BE2C (cell line): ENCODE data around the gene KRT4.
"Not testable (repeated sequence)": the region's sequence is repeated elsewhere in the genome, so short reads cannot be mapped to it uniquely, and the experiment has no call there.

Source experiments
- DNase-seq: peaks from one replicate; pipeline ENCODE4 v3.0.0-alpha.2; 2020
- H3K27me3 ChIP-seq: fragments of 250-450 bp; sonication (Bioruptor Pico); 2 replicates; pipeline ENCODE4 v1.5.1; 2020; ENCODE audit warnings: mild to moderate bottlenecking
- H3K36me3 ChIP-seq: fragments of 250-450 bp; sonication (Bioruptor Pico); 2 replicates; pipeline ENCODE4 v1.5.1; 2020; ENCODE audit warnings: mild to moderate bottlenecking
- H3K4me1 ChIP-seq: fragments of 250-450 bp; sonication (Bioruptor Pico); 2 replicates; pipeline ENCODE4 v1.5.1; 2020
- H3K4me3 ChIP-seq: 2 replicates; pipeline ENCODE4 v1.5.1; 2011; ENCODE audit warnings: low read depth, low read length
- H3K9me3 ChIP-seq: fragments of 250-450 bp; sonication (Bioruptor Pico); 2 replicates; pipeline ENCODE4 v1.5.1; 2020
- CTCF ChIP-seq: IDR thresholded peaks from 2 replicates; pipeline ENCODE4 v1.5.1; 2012; ENCODE audit warnings: mild to moderate bottlenecking, low read depth, low read length

KRT4 gene

GRCh38 chr12:52796839-52797528 is 16.9 kb downstream of the KRT4 start:
- peaks cover 3% of the 10 kb centered on the region; the same call in 1 of the 2 replicates for H3K27me3 ChIP-seq
- no peaks in the 10 kb centered on the region for H3K4me1 ChIP-seq
- DNase-seq, result no peak
- H3K4me3 ChIP-seq, result no peak overlapping the region
- no peak for TF ChIP-seq CTCF
- no peaks in the 10 kb centered on the region for H3K36me3 ChIP-seq
- no peaks in the 10 kb centered on the region for H3K9me3 ChIP-seq

GRCh38 chr12:52796429-52796794 is 17.5 kb downstream of the KRT4 start:
- H3K4me1 ChIP-seq, result no peaks in the 10 kb centered on the region

GRCh38 chr12:52795694-52796428 is 18.1 kb downstream of the KRT4 start, which contains the start of gene KRT3:
TSS of gene KRT3 (minus strand) at chr12:52796117. CDS start at chr12:52796042, 75 bp downstream.
- H3K4me3 ChIP-seq, result no peak within 1 kb of the TSS
- TF ChIP-seq CTCF, result no peak
- no peak for DNase-seq
- H3K9me3 ChIP-seq, result no peaks in the 10 kb centered on the region
- peaks cover 7% of the 10 kb centered on the region; the same call in 1 of the 2 replicates for H3K27me3 ChIP-seq
- H3K36me3 ChIP-seq, result no peaks in the 10 kb centered on the region
- H3K4me1 ChIP-seq, result no peaks in the 10 kb centered on the region

More at GRCh38 chr12:52796429-52796794, 17.5 kb downstream of the KRT4 start:
- H3K27me3 ChIP-seq, result peaks cover 7% of the 10 kb centered on the region; the same call in 1 of the 2 replicates
- no peaks in the 10 kb centered on the region for H3K36me3 ChIP-seq
- no peak for TF ChIP-seq CTCF
- DNase-seq, result no peak
- H3K9me3 ChIP-seq, result no peaks in the 10 kb centered on the region
- no peak overlapping the region for H3K4me3 ChIP-seq

DNA sequence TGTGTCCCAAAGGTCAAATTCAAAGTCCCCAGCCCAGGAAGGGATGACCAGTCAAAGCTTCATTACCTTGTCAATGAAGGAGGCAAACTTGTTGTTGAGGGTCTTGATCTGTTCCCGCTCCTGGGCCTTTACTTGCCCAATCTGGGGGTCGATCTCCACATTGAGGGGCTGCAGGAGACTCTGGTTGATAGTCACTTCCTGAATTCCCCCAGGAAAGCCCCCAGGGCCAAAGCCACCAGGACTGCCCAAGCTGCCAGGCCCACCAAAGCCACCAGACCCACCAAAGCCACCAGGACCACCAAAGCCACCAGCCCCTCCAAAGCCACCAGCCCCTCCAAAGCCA is 18.6 kb downstream of the KRT4 start:
- not testable (repeated sequence) for DNase-seq, H3K4me3 ChIP-seq, H3K36me3 ChIP-seq, H3K9me3 ChIP-seq, H3K4me1 ChIP-seq, H3K27me3 ChIP-seq

DNA sequence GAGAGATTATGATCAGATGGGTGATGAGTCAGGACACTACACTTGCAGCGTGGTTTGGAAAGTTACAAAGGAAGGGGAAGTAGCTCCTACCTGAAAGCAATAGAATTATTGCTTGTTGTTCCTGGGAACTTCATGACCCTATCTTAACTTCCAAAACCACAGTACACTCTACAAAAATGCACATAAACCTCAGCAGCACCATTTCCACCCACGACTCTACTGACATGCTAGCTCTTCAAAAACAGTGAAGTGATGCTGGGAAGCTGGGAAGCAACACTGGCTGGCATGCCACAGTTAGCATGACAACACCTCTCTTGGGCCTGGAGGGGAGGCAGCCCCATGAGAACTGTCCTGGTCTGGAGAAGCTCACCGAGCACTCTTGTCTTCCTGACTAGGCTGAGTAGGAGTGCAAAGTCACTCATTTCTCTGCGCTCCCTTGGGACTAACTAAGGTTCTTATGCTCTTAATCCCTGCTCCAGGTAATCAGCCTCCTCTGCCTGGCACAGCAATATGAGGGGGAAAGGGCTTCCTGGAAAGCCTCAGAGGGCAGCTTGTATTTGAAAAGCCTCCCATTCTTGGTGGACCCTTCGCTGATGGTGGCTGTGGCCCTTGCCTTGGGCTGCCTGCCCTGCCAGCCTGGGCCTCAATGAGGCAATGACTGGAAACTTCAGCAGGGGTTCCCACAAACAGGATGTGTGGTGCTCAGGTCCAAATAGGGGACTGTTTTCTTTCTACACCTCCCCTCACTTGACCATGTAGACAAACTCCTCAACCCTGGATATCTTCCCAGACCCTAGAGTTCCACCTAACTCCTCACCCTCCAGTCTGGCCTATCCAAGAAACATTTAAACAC is 19.2 kb downstream of the KRT4 start:
- Histone ChIP-seq H3K4me3 (no peak overlapping the region), H3K36me3 (no peaks in the 10 kb centered on the region), H3K4me1 (no peaks in the 10 kb centered on the region), H3K9me3 (no peaks in the 10 kb centered on the region), H3K27me3 (peaks cover 7% of the 10 kb centered on the region; the same call in 1 of the 2 replicates)
- no peak for TF ChIP-seq CTCF
- DNase-seq, result no peak

DNA sequence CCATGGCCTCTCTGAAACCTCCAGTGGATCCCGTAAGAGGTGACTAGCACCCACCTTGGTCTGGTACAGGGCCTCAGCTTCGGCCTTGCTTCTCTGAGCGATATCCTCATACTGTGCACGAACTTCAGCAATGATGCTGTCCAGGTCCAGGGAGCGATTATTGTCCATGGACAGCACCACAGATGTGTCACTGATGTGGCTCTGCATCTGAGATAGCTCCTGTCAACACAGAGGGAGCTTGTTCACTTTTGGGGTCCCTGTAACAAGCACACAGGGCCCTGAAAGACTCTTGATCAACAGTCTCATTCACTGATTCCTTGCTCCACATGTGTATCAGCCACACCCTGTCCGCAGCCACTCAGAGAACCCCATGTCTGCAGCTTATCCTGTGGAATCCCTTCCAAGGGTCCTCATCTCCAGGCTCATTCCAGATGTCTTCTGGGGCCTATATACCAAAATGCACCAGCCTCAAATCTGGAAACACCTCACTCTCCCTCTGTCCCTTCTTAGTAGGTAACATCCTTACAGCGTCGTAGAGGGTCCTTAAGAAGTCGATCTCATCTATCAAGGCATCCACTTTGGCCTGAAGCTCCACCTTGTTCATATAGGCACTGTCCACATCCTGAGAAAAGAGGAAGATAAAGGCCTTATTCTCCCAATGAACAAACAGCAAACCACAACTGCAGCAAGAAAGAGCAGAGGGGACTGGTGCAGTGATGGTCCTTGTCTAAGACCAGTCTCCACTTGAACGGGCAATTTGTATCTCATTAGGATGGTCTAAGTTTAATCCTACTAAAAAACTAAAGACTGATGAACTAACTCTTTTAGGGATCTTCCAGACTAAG is 21.5 kb downstream of the KRT4 start:
- Histone ChIP-seq H3K36me3 (no peaks in the 10 kb centered on the region), H3K9me3 (no peaks in the 10 kb centered on the region), H3K4me1 (no peaks in the 10 kb centered on the region), H3K4me3 (no peak overlapping the region), H3K27me3 (peaks cover 7% of the 10 kb centered on the region; the same call in 1 of the 2 replicates)
- TF ChIP-seq CTCF, result no peak
- no peak for DNase-seq
